DMS114 treated with DMSO at 0.1 percent for 48 hours (cell line): ENCODE measurements around the gene WDR82.

ENCODE experiments used
- DNase-seq: peaks from one replicate; lab custom pipeline; 2025; ENCODE audit not compliant: unreplicated experiment; lab: John Stamatoyannopoulos, UW

WDR82 gene

GRCh38 chr3:52308308-52308707, 29.9 kb upstream of the WDR82 start:
- no peak for DNase-seq

DNA sequence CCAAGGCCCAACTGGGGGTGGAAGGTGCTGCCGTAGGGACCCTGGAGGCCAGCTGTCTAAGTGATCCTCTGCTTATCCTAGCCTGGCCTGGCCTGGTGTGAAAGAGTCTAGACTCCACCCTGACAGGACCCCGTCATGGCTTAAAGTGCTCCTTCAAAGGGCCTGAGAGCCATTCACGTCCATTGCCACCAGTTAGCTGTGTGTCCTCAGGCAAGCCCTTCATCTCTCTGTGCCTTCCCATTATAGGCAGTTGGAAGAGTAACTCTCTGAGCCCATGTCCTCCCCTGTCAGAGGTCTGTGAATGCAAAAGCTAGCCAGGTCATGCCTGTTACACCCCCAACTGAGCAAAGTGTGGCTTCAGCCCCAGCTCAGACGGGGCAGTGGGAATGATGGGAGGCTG, 28.5 kb upstream of the WDR82 start:
- DNase-seq = no peak

DNA sequence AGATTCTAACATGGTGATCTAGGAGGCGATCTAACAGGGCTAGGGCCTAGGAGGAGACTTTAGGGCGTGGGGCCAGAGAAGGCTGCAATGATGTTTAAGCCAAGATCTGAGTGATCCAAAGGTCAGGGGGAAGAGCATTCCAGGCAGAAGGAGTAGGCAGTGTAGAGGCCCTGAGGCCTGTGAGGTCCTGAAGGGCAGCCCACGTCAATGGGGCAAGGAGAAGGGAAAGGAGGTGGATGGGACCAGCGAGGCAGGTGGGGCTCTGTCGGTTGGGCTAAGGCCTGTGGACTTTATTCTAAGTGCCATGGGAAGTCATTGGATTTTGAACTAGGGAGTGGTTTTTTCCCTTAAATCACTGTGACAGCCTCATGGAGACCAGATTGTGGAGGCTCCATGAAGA, 27.5 kb upstream of the WDR82 start:
- no peak for DNase-seq

GRCh38 chr3:52303811-52304210, 25.4 kb upstream of the WDR82 start:
- DNase-seq = no peak

- no peak for DNase-seq
Measured at GRCh38 chr3:52302426-52303145, 24.1 kb upstream of the WDR82 start.

DNA sequence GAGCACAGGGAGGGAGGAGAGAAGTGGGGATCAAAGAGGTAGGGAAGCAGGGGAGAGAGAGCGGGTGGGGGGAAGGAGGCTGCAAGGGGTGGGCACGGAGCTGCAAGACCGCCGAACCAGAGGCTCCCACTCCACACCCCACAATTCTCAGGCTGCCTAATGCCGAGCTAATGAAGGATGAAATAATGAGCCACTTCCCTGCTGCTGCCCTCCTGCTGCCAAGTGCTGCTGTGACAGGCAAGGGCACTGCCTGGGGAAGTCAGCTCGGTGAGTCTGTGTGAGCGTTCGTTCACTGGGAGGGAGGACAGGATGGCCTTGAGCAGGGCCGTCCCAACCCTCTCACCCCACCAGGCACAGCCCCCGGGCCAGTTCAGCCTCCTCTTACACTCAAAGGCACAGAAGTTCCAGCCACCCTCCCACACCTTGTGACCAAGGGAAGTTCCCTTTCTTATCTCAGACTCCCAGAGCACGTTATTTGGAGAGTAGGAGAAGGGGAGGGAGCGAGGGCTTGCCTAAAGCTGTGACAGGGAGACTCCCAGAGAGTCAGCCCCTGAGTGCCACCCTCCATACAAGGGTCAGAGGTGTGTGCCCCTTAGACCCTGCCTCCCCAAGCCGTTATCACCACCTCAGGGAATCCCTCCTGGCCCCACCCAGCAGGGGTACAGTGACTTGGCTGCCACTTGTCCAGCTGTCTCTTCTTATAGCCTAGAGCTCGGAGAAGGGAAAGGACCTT, 21.6 kb upstream of the WDR82 start:
- DNase-seq = no peak

GRCh38 chr3:52299247-52299878, 20.9 kb upstream of the WDR82 start:
- DNase-seq = no peak

- no peak for DNase-seq
Measured at GRCh38 chr3:52298149-52299098, 20.0 kb upstream of the WDR82 start.

DNA sequence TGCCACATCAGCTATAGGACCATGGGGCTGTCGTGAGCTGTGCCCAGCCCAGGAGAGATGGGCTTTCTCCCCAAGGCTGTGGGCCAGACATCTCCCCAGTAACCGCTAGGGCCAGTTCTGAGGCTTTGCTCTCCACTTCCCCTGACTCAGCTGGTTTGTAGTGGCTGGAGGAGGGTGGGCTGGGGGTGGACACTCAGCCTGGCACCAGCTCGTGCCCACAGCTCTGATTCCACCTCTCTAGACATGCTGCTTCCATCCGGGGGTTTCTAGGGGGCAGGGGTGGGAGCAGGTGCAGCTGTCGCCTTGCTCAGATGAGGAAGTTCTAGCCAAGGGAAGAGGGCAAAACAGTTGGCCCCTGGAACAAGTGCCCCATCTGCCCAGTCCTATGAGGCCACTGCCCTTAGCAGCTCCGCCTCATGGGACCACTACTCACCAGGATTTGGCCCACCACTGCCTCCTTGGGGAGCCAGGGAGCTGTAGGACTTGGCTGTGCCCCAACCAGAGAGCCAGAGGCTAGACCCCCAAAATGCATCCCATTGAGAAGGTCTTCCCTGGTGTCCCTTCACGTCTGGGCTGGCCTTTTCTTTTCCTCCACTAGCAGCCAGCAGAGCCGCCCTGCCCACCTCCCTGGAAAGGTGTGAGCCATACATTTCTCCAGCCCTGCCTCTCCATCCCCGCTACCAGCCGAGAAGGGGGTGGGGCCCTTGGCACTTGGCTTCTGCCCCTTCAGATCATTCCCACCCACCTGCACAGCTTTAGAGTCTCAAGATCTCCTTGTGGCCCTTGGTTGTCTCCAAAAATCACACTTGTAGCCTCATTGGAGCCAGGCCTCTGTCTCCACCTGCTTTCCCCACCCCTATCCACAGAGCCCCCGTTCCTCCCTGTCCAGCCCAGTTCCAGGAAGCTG, 19.0 kb upstream of the WDR82 start:
- no peak for DNase-seq

DNA sequence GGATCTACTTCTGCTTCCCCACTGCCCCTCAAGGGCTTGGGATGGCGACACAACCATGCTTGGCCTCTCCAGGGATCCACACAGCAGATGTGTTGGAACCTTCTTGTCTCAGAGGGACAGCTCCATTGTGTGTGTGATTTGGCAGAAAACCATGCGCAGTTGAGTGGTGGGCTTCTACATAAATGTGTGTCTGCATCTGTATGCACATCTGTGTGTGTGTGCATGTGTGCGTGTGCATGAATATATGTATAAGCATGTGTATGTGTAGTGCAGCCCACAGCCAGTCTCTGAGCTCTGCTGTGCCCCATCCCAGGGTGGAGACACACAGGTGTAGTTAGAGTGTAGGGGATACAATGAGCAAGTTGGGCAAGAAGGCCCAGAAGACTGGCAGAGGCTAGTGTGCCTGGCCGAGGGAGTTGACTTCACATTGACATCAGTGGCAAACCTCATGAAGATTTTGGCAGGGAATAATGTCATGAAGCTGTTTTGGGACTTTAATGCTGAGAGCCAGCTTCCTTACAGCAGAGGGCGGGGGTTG, 17.3 kb upstream of the WDR82 start:
- DNase-seq = no peak

DNA sequence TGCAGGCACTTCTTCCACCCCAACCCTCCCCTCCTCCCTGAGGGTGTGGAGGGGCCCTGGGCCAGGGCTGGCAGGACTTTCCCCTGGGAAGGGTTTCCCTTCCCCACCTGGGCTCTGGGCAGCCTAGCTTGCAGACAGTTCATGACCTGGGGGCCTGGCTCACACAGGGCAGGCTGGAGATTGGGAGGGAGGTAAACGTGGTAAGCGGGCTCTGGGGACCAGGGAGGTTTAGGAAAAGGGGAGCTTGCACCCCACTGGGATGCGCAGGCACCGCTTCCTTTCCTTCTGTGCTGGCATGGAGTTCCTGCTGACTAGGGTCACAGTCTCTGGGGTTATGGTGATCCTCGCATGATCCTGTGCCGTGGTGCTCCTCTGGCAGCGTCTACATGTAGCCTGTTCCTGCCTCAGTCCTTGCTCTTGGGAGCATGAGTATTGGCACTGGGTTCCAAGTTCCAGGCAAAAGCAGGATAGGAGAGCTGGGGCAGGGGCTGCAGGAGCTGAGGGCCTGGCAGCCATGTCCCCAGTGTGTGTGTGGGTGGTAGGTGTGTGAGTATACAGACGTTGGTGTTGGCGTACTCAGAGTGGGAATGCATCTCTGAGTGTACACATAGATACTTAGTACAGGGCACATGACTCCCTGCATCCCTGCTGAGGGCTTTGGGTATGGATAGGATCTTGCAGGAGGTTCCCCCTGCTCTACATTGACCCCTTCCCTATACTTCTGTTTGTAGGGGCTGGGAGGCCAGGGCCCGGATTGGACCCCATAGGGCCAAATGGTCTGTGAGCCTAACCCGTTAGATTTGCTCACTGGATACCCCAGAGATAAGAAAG, 16.1 kb upstream of the WDR82 start:
- no peak for DNase-seq

DNA sequence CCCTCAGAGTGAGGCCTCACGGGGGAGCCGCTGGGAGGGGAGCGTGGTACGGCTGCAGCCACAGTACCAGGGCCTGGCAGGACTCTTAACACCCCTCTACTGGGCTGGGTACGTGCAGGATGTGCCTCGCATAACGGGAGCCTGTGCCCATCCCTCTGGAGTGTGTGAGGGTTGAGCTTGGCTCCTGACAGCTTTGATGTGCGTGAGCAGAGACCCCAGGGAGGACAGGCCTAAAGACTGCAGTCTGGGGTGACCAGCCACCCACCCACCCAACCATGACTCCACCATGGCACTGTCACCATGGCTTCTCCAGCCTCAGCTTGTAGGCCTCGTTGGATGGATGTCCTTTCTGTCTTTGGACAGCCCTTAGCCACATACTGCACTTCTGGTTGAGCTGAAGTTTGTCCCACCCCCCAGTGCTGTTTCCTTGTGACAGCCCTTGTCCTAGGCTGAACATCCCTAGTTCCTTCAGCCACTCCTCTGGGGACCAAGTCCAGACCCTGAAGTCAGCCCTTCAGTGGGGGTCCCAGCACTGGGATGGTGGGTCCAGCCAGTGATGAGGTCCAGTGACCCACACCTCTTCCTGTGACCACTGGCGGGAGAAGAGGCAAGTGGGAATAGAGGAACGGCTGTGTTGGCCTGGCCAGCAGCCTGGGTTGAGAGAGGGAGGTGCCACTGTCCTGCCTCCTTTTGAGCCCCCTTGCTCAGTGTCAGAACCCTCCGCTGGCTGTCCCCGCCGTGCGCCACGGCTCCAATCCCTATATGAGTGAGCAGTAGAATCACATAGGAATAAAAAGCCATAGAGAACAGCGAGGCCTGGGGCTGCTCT, 15.3 kb upstream of the WDR82 start:
- DNase-seq = no peak

DNA sequence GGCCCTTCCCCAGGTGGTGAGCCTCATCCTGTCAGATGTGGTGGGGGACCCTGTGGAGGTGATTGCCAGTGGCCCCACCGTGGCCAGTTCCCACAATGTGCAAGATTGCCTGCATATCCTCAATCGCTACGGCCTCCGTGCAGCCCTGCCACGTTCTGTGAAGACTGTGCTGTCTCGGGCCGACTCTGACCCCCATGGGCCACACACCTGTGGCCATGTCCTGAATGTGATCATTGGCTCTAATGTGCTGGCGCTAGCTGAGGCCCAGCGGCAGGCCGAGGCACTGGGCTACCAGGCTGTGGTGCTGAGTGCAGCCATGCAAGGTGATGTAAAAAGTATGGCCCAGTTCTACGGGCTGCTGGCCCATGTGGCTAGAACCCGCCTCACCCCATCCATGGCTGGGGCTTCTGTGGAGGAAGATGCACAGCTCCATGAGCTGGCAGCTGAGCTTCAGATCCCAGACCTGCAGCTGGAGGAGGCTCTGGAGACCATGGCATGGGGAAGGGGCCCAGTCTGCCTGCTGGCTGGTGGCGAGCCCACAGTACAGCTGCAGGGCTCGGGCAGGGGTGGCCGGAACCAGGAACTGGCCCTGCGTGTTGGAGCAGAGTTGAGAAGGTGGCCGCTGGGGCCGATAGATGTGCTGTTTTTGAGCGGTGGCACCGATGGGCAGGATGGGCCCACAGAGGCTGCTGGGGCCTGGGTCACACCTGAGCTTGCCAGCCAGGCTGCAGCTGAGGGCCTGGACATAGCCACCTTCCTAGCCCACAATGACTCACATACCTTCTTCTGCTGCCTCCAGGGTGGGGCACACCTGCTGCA, 14.0 kb upstream of the WDR82 start:
- no peak for DNase-seq

GRCh38 chr3:52291508-52292181, 13.2 kb upstream of the WDR82 start:
- no peak for DNase-seq

DNA sequence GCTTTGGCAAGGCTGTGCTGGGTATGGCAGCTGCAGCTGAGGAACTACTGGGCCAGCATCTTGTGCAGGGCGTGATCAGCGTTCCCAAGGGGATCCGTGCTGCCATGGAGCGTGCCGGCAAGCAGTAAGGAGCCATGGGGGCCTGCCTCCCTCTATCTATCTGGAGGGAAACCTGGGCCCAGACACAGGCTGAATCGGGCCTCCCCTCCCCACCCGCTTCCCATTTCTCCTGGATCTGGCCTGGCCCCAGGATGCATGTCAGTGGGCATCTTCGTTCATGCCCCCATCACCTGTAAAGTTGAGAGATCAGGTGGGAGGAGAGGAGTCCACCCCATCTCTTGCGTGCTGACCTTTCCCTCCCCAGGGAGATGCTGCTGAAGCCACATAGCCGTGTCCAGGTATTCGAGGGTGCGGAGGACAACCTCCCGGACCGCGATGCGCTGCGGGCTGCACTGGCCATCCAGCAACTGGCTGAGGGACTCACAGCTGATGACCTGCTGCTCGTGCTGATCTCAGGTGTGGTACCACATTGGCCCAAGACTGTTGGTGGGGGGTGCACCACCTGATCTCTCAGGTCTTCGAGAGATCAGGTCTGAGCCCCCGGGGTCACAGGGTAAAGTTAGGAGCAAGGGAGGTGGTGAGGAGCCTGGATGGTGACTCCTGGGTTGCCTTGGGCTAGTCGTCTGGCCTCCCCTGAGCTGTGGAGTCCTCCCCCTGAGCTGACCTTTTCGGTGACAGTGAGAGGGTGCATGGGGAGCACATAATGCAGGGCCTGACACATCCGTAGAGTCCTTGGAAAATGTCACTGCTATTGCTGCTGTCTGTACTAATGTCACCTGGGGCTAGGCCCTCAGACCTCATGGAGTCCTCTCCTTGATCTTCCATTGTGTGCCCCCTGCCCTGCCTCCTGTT, 12.4 kb upstream of the WDR82 start:
- no peak for DNase-seq
